ENCODE measurements around the gene HIKESHI.

The HIKESHI gene

DNA sequence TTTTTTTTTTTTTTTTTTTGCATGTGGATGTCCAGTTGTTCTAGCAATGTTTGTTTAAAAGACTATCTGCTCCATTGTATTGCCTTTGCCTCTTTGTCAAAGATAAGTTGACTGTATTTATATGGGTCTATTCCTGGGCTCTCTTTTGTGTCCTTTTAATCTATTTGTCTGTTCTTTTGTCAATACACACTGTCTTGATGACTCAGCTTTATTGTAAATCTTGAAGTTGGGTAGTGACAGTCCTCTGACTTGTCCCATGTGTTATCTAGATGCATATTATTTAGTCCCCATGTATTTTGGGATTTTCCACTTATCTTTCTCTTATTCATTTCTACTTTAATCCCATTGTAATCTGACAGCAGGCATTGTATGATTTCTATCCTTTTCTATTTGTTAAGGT, 75.9 kb downstream of the HIKESHI start:
- Histone ChIP-seq H3K9ac (ENCODE audit: low read depth, low read length) (no peak overlapping the region), H3K4me1 (ENCODE audit: insufficient read depth, low read length) (no peaks in the 10 kb centered on the region), H3K27ac (ENCODE audit: low read length) (no peak overlapping the region), H3K36me3 (ENCODE audit: insufficient read depth, low read length) (no peaks in the 10 kb centered on the region), H3K4me2 (ENCODE audit: insufficient read depth, low read length) (no peak overlapping the region), H3K27me3 (ENCODE audit: insufficient read depth, low read length, poor library complexity) (no peaks in the 10 kb centered on the region), H4K20me1 (ENCODE audit: insufficient read depth, low read length) (no peaks in the 10 kb centered on the region), H3K9me3 (ENCODE audit: insufficient read depth, low read length, severe bottlenecking) (no peaks in the 10 kb centered on the region), H2AFZ (ENCODE audit: low read depth, low read length) (no peak overlapping the region), H3K4me3 (ENCODE audit: low read depth in 1 of 2, low read length in 2 of 2) (no peak overlapping the region), H3K79me2 (ENCODE audit: insufficient read depth, low read length) (no peaks in the 10 kb centered on the region)
- DNase-seq, result no peak
- no peak for ATAC-seq (ENCODE audit: insufficient read depth, low read depth)
- TF ChIP-seq CTCF (IDR thresholded peaks at IDR 0.05; ENCODE audit: borderline replicate concordance, extremely low read depth, low read length, poor library complexity, severe bottlenecking), result no peak
- no peak for TF ChIP-seq EZH2 (IDR thresholded peaks at IDR 0.05; ENCODE audit: borderline replicate concordance, low read depth, low read length, severe bottlenecking)

DNA sequence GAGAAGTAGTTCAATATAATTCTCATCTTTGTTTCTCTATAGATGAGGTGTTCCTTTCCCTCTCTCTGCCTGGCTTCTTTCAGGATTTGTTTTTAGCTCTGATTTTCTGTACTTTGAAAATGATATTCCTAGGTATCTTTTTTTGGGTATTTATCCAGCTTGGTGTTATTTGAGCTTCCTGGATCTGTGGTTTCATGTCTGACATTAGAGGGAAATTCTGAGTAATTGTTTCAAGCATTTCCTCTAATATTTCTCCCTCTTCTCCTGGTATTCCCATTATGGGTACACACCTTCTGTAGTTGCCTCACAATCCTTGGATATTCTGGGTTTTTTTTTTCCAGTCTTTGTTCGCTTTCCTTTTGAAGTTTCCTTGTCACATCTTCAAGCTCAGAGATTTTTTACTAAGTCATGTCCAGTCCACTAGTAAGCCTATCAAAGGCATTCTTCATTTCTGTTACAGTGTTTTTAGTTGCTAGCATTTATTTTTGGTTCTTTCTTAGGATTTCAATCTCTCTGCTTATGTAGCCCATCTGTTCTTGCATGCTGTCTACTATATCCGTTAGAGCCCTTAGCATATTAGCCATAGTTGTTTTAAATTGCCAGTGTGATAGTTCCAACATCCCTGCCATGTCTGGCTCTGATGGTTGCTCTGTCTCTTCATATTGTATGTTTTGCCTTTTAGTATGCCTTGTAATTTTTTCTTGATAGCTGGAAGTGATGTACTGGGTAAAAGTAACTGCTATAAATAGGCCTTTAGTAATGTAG, 78.4 kb downstream of the HIKESHI start:
- Histone ChIP-seq H3K4me3 (ENCODE audit: low read depth in 1 of 2, low read length in 2 of 2) (no peak overlapping the region), H3K27ac (ENCODE audit: low read length) (no peak overlapping the region), H3K4me2 (ENCODE audit: insufficient read depth, low read length) (no peak overlapping the region), H3K79me2 (ENCODE audit: insufficient read depth, low read length) (no peaks in the 10 kb centered on the region), H3K27me3 (ENCODE audit: insufficient read depth, low read length, poor library complexity) (no peaks in the 10 kb centered on the region), H2AFZ (ENCODE audit: low read depth, low read length) (no peak overlapping the region), H4K20me1 (ENCODE audit: insufficient read depth, low read length) (no peaks in the 10 kb centered on the region), H3K4me1 (ENCODE audit: insufficient read depth, low read length) (no peaks in the 10 kb centered on the region), H3K9ac (ENCODE audit: low read depth, low read length) (no peak overlapping the region), H3K36me3 (ENCODE audit: insufficient read depth, low read length) (no peaks in the 10 kb centered on the region), H3K9me3 (ENCODE audit: insufficient read depth, low read length, severe bottlenecking) (no peaks in the 10 kb centered on the region)
- no peak for TF ChIP-seq CTCF (IDR thresholded peaks at IDR 0.05; ENCODE audit: borderline replicate concordance, extremely low read depth, low read length, poor library complexity, severe bottlenecking)
- no peak for TF ChIP-seq EZH2 (IDR thresholded peaks at IDR 0.05; ENCODE audit: borderline replicate concordance, low read depth, low read length, severe bottlenecking)
- ATAC-seq (ENCODE audit: insufficient read depth, low read depth), result no peak
- DNase-seq, result no peak

- TF ChIP-seq EZH2 (IDR thresholded peaks at IDR 0.05; ENCODE audit: borderline replicate concordance, low read depth, low read length, severe bottlenecking) (no peak), CTCF (IDR thresholded peaks at IDR 0.05; ENCODE audit: borderline replicate concordance, extremely low read depth, low read length, poor library complexity, severe bottlenecking) (no peak)
- Histone ChIP-seq H3K79me2 (ENCODE audit: insufficient read depth, low read length) (no peaks in the 10 kb centered on the region), H3K4me3 (ENCODE audit: low read depth in 1 of 2, low read length in 2 of 2) (no peak overlapping the region), H2AFZ (ENCODE audit: low read depth, low read length) (no peak overlapping the region), H3K36me3 (ENCODE audit: insufficient read depth, low read length) (no peaks in the 10 kb centered on the region), H3K27ac (ENCODE audit: low read length) (no peak overlapping the region), H4K20me1 (ENCODE audit: insufficient read depth, low read length) (no peaks in the 10 kb centered on the region), H3K4me2 (ENCODE audit: insufficient read depth, low read length) (no peak overlapping the region), H3K4me1 (ENCODE audit: insufficient read depth, low read length) (no peaks in the 10 kb centered on the region), H3K9me3 (ENCODE audit: insufficient read depth, low read length, severe bottlenecking) (no peaks in the 10 kb centered on the region), H3K9ac (ENCODE audit: low read depth, low read length) (no peak overlapping the region), H3K27me3 (ENCODE audit: insufficient read depth, low read length, poor library complexity) (no peaks in the 10 kb centered on the region)
- ATAC-seq (ENCODE audit: insufficient read depth, low read depth) (no peak), DNase-seq (no peak)
These were observed 81.3 kb downstream of the HIKESHI start for GRCh38 chr11:86383041-86383955.

Measured in DND-41 (cell line).